GM21447 (cell line): ENCODE results near the gene NT5C1A.

Experiments
- ATAC-seq: cut with Tn5 transposase; IDR thresholded peaks from one replicate; pipeline ENCODE4 v1.9.1; 2021; ENCODE audit not compliant: unreplicated experiment

Gene NT5C1A

DNA sequence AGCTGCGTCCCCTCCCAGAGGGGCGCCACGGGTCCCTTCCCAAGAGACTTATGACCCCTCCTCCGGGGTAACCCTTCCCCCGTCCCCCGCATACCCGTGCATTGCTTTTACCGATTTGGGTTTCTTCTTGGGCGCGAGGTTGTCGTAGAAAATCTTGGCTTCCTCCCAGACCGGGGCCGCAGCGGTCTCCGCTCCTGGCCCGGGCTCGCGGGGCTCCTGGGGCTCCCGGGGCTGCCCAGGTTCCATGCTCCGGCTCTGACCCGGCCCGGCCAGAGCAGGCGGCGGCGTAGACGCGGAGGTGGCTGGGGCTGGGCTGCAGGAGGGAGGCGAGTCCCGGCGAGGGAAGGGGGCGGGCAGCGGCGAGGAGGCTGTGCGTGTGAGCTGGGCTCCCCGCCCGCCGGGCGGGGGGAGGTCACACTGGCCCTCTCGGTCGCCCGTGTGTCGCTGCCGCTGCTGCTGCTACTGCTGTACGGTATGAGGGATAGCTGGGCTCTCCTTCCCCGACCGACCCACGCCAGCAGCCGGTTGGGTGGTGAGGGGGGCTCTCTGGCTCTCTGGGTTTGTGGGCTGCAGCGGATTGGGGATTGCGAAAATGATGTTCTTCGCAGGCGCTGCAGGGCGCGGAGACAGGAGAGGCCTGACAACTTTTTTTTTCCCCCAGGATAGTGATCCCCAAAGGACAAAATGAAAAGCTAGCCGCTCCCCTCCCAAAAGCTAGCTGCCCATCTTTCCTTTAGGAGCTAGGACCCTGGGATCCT is at the start of gene NT5C1A:
Gene NT5C1A, minus strand, starts transcription at position 315 of the 758 bp plus-strand sequence. Its CDS starts 69 bp downstream, at position 246.
- no peak for ATAC-seq

DNA sequence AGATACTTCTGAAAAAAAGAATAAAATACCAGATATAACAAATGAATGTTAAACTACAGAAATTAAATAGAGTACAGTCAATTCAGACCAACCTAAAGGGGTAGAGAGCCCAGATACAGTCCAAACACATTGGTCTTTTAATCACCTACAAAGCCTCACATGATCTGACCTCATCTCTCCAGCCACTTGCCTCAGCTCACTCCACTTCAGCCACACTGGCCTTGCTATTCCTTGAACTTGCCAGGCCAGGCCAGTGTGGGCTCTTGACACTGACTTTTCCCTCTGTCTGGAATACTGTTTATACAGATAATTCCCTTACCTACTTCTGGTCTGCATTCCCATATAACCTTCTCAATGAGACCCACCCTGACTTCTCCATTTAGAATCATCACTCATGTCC is 49.8 kb upstream of the NT5C1A start:
- no peak for ATAC-seq

- ATAC-seq: no peak
These were observed 48.4 kb upstream of the NT5C1A start for GRCh38 chr1:39720094-39720999.

- no peak for ATAC-seq
These were observed 45.9 kb upstream of the NT5C1A start for GRCh38 chr1:39717809-39718208.

DNA sequence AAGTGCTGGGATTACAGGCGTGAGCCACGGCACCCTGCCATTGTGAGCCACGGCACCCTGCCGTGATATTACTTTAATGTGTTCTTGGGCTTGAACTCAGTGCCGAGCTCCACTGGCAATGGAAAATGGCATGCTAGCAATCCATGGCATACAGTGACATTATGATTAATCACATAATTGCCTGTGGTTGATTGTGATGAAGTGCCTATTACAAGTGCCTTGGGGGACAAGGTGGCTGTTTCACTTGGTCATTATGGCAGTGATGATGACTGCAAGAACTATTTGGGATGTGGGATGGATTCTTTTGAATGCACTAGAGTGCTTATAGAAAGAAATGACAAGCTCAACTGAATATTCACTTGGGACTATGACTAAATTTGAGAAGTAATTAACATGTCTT is 41.6 kb upstream of the NT5C1A start:
- ATAC-seq: no peak

GRCh38 chr1:39711966-39712340 is 40.0 kb upstream of the NT5C1A start:
- no peak for ATAC-seq

- ATAC-seq: no peak
These were observed 39.4 kb upstream of the NT5C1A start for GRCh38 chr1:39711104-39711965.

DNA sequence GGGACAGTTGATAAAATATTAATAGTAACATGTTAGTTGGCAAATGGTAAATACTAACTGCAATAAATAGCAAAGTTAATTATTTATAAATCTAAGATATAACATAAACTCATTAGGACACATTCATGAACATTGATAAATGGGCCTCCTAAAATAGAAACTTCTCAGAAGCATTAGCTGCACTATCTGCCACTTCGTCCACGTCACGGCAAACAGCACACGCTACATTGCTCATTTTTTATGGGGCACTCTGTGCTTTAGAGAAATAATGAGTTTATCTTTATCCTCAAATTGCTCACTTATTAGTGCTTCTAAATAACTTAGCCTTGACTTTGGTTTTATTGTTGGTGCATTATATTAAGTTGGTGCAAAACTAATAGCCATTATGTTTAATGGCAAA is 35.6 kb upstream of the NT5C1A start:
- no peak for ATAC-seq

DNA sequence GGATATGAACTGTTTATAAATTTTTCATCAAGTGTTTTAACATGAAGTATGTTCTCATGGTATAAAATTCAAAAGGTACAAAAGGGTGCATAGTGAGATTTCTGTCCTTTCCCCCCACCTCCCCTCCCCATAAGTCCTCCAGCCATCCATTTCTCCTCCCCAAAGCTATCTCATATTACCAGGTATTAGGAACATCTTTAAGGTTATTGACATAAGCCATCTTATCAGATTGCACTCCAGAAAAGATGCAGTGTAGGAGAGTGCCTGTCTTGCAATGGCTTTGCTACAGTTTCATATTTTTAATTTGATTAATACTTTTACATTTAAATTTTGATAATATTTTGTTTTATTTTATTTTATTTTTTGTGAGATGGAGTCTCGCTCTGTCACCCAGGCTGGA is 32.9 kb upstream of the NT5C1A start:
- no peak for ATAC-seq

- ATAC-seq: no peak
These were observed 29.1 kb upstream of the NT5C1A start for GRCh38 chr1:39701049-39701439.

DNA sequence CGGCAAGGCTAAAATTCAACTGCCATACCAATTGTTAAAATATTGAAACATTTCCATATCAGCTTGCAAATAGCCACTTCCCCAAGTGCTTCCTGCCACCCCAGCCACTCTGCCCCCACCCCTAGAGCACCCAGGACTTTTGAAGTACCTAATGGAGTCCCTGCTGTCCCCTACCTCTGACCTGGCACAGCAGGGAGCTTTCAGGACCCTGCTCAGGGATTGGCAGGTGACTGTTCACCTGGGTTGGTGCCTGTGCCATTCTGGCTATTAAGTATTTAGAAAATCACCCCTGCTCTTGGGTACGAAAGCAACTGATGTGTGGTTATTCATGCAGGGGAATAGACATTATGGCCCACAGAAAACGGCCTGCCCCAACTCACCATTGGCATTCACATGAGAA is 28.4 kb upstream of the NT5C1A start:
- ATAC-seq: no peak

- ATAC-seq: no peak
These were observed 27.5 kb upstream of the NT5C1A start for GRCh38 chr1:39699419-39699818.

GRCh38 chr1:39698568-39698967 is 26.7 kb upstream of the NT5C1A start:
- no peak for ATAC-seq

- no peak for ATAC-seq
These were observed 24.5 kb upstream of the NT5C1A start for GRCh38 chr1:39696448-39696847.

DNA sequence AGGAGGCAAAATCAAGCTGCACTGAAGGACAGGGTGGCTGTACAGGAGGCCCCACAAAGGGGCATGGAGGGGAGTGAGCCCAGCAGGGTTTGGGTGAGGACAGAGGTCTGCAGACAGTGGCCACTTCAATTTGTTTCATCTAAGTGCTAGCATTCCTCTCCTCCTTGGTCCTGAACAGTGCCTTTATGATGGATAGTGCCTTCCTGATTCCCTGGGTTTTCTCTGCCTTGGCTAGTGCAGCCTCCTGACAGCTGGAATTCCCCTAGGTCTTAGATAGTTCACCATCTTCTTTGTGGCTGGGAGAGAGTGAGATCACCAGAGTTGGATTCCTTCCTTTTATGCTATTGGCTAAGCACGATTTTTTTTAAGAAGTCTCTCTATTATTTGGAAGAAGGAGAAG is 23.1 kb upstream of the NT5C1A start:
- ATAC-seq: no peak

DNA sequence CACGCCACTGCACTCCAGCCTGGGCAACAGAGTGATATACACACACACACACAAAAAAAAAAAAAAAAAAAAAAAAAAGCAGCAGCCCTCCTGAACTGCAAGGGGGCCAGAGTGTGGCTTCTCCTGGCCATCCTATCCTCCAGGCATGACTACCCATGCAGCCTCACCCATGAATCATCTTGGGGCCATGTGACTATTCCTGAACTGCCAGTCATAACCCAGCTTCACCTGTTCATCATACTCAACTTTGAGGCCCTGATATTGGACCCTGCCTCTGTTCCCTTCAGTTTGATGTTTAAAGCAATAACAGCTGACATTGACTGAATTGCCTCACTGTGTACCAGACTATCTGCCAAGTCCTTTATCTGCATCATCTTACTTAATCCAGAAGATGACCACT is 22.1 kb upstream of the NT5C1A start:
- no peak for ATAC-seq

- ATAC-seq: no peak
These were observed 20.5 kb upstream of the NT5C1A start for GRCh38 chr1:39692152-39693074.

DNA sequence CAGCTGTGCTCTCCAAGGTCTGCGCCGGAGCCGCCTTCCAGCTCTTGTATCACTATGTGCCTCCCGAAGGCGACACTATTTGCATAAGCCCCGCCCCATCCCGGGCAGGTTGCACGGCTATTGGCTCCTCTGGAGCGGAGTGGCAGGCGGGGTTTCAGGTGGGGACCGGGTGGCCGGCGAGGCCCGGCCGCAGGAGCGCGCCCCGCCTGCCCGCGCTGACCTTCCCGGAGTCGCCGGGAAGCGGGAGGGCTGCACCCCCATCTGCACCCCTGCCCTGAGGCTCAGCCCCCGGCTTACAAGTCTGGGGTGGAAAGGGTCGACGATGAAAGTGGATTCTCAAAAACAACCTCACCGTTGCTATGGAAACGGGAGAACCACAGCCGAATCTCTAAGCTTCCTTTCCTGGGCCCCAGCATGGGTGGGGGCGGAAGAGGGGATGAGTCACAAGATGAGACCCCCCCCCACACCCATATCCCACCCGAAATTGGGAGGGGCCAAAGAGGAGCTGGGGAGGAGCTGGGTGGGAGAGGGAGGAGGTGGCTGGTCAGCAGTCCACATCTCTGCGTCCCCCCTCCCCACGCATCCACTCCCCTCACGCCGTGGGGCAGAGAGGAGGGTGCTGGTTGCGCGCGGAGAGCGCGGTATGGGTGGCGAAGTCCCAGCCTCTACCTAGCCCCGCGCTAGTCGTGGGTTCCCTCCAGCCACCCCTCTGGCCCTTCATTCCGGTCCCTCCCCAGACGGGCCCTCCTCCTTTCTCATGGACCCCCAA is 19.7 kb upstream of the NT5C1A start, which contains the start of gene HPCAL4:
Gene HPCAL4, minus strand, starts transcription at position 51 of the 769 bp plus-strand sequence. CDS start 6,830 bp downstream, outside the sequence.
- peak; percentile 54 for ATAC-seq

- no peak for ATAC-seq
These were observed 19.0 kb upstream of the NT5C1A start for GRCh38 chr1:39690794-39691382.
